ENCODE results near the gene TPMT.
"Not testable (repeated sequence)": the region's sequence is repeated elsewhere in the genome, so short reads cannot be mapped to it uniquely, and the experiment has no call there.

Gene TPMT

DNA sequence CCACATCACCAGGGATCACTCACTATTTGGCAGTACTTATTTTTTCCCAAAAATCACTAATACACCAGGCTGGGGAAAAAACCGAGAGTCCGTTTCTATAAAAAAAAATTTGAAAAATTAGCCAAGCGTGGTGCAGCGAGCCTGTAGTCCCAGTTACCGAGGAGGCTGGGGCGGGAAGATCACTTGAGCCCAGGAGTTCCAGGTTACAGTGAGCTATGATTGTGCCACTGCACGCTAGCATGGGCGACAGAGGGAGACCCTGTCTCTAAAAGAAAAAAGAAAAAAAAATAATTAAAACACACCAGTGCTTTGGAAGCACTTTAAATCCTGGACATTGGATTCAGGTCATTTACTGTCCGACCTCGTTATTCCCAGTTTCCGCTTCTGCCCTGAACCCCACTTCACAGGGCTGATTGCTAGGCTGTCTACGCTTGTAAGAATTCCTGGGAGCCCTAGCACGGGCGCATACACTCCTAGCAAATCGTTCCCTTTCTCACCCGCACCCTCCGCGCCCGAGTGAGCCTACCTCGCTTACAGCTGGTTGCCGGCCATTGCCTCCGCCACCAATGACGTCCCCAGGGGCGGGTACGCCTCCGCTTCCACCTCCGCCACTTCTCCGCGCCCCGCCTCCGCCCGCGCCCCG, at the start of gene TPMT:
TSS of gene TPMT (minus strand) at position 571 of the 643 bp plus-strand sequence. CDS start 5,950 bp downstream, outside the sequence.
- peak; percentile 99 for DNase-seq

GRCh38 chr6:18203786-18204185, 48.9 kb upstream of the TPMT start:
- DNase-seq, result no peak

DNA sequence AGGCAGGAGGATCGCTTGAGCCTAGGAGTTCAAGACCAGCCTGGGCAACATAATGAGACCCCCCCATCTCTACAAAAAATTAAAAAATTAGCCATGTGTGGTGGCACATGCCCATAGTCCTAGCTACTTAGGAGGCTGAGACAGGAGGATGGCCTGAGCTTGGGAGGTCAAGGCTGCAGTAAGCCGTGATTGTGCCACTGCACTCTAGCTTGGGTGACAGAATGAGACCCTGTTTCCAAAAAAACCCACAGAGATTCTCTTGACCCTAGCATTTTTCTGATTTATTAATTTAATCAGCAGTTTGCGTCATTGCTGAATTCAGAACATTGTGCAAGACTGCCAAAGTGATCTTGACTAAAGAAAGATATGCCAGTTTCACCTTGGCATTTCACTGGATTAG, 37.1 kb upstream of the TPMT start:
- no peak for DNase-seq

DNA sequence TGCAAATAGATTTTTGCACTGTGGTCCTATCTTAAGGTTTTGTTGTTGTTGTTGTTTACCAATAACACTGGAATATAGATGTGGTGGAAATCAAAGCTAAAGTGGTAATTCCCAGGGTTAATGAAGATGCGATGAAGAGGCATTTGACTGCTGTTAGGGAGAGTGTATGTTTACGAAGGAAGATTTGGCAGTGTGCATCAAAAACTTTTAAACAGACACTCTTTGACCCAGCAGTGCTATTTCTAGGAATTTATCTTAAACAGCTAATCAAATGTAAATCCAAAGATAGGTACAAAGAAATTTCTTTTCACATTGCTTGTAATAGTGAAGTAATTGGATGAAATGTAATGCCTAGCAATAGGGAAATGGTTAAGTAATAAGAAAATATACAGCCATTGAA, 34.3 kb upstream of the TPMT start:
- no peak for DNase-seq

DNA sequence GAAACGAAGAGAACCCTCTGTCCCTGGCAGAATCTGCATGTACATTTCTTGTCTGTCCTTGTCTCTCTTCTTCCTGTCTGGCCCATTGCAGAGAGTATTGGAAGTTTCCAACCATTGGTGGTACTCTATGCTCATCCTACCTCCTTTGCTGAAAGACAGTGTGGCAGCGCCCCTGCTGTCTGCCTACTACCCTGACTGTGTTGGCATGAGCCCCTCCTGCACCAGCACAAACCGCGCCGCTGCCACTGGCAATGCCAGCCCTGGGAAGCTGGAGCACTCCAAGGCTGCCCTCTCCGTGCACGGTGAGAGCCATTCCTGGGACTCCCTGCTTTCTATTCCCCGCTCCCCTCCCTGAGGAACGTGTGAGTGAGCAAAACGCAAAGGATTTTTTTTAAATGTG, 32.8 kb upstream of the TPMT start:
- no peak for DNase-seq

- DNase-seq, result peak; percentile 13
These were observed 31.8 kb upstream of the TPMT start for GRCh38 chr6:18186540-18187250.

DNA sequence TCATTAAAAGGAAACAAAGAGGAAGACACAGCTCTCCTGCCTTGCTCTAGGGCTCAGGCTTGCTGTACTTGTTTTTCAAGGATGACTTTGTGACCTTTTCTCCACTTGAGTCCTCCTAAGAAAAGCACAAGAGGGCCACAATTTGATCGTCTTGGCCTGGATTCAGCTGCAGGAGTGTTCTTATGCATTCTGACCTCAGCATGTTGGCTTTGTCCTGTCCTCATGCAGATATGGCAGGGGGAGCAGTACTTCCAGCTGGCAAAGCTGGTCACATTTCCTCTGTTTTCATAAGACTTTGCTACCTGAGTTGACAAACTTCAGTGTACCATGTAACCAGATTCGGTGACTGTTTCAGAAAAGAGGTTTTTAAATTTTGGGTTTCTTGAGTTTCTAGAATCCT, 31.2 kb upstream of the TPMT start:
- DNase-seq, result no peak

DNA sequence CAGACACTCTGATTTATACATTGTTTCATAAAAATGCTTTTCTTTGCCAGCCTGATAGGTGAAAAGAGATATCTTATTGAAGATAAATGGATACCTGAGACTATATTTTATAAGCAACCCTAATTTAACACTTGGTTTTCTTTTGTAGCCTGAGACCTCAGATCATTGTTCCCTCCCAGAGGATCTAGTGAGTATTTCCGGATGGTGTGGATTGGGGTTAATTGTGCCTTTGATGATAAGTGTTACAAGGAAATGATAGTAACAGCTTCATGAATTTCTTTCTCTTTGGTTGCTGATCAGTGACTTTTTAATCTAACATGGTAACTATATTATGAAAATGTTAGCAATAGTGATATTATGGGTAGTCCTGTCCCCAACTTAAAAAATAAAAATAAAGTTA, 30.7 kb upstream of the TPMT start:
- DNase-seq, result no peak

DNA sequence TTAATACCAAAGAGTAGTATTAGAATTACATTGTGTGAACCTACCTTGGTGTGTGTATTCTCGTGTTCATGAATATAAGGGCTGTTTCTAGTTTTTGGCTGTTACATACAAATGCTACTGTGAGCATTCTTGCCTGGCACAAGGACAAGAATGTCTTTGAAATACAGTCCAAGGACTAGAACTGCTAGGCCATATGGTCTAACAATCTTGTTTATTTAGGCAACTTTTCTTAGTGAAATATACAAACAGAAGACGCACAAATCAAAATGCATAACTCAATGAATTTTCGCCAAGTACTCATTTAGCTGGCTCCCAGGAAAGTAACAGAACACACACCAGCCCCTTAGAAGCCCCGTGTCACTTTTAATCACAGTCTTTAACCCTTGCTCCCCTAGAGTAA, 28.9 kb upstream of the TPMT start:
- DNase-seq, result no peak

DNA sequence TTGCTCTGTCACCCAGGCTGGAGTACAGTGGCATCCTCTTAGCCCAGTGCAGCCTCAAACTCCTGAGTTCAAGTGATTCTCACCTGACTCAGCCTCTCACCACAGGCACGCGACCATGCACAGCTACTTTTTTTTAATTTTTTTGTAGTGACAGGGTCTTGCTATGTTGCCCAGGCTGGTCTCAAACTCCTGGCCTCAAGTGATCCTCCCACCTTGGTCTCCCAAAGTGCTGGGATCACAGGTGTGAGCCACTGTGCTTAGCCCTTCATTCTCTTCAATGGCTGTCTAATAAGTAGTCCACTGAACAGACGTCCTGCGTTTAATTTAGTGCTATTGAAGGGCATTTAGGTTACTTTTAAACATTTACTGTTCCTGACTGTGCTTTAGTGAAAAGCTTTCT, 27.7 kb upstream of the TPMT start:
- no peak for DNase-seq

- DNase-seq, result no peak
These were observed 25.0 kb upstream of the TPMT start for GRCh38 chr6:18179770-18180356.

DNA sequence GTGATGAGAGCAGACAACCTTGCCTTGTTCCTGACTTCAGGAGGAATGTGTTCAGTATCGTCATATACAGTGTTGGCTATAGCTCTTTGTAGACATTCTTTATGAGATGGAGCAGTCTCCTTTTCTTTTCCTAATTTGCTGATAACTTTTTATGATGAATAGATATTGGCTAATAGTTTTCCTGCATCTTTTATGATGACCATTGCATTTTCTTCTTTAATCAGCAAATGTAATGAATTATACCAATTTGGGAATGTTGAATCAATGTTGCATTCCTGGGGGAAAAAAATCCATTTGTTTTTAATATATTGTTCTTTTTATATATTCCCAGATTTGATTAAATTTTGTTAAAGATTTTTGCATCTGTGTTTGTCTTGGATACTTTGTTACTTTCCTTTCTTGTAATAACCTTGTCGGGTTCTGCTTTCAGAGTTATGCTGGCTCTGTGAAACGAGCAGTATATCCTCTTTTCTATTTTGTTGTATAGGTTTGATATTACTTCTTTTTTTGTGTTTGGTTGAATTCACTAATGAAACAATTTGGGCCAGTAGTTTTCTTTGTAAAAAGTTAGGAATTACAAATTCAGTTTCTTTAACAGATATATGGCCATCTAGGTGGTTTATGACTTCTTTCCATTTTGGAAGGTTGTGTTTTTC, 24.2 kb upstream of the TPMT start:
- DNase-seq, result no peak

- DNase-seq, result no peak
These were observed 22.5 kb upstream of the TPMT start for GRCh38 chr6:18177286-18177965.

DNA sequence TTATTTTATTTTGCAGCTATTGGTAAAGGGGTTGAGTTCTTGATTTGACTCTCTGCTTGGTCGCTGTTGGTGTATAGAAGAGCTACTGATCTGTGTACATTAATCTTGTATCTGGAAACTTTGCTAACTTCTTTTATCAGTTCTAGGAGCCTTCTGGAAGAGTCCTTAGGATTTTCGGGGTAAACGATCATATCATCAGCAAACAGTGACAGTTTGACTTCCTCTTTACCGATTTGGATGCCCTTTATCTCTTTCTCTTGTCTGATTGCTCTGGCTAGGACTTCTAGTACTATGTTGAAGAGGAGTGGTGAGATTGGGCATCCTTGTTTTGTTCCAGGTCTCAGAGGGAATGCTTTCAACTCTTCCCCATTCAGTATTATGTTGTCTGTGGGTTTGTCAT, 21.3 kb upstream of the TPMT start:
- not testable (repeated sequence) for DNase-seq

- no peak for DNase-seq
These were observed 17.0 kb upstream of the TPMT start for GRCh38 chr6:18171871-18172270.

DNA sequence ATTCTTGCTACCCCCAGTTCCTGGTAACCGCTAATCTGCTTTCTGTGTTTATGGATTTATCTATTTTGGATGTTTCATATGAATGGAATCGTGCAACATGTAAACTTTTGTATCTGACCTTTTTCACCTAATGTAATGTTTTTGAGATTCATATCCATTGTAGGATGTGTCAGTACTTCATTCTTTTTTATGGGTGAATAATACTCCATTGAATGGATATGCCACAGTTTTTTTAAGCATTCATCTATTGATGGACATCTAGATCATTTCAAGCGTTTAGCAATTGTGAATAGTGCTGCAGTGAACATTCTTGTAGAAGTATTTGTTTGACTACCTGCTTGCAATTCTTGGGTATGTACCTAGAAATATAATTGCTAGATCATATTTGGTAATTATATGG, 13.4 kb upstream of the TPMT start:
- DNase-seq, result no peak

DNA sequence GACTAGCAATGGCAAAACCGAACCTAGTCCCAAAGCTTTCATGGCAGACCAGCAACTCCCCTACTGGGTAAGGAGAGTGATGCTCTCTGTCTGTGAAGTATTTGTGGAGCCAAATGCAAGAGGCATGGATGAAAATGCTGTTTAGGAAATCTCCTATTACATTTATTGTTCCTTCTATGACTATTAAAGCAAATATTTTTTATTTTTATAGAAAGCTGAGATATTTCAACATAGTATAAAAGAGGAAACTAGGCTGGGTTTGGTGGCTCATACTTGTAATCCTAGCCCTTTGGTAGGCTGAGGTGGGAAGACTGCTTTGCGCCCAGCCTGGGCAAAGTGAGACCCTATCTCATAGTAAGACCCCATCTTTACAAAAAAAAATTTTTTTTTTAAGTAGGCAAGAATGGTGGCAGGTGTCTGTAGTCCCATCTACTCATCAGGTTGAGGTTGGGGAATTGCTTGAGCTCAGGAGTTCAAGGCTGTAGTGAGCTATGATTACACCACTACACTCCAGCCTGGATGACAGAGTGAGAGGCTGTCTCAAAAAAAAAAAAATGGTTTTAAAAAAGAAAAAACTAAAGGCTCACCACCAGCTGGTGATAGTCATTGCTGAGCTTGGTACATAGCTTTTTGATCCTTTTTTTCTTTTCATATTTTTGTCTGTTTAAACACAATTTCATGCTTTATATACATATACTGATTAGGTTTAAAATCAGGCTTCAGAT, 11.6 kb upstream of the TPMT start:
- no peak for DNase-seq

- no peak for DNase-seq
These were observed 10.9 kb upstream of the TPMT start for GRCh38 chr6:18165751-18166150.

- peak; percentile 89 for DNase-seq
These were observed 7.5 kb upstream of the TPMT start for GRCh38 chr6:18162401-18162800.

DNA sequence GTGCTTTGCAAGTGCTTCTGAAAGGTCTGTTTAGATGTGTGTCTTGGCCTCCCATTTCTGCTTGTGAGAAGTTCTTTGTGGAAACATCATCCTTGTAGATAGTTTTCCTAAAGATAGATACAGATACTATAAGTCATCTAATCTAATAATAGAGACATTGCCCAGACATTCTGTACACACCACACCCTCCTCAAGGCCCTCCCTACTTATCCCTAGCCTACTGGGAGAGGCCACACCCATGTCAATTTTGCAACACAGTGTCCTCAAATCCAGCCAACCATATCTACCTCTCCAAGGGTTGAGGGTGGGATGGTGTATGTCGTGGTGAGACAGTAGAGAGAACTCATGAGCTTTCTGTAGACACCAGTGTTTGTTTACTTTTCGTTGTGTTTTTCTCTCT, 6.6 kb upstream of the TPMT start:
- DNase-seq, result no peak

GRCh38 chr6:18160911-18161310, 6.0 kb upstream of the TPMT start:
- no peak for DNase-seq

DNA sequence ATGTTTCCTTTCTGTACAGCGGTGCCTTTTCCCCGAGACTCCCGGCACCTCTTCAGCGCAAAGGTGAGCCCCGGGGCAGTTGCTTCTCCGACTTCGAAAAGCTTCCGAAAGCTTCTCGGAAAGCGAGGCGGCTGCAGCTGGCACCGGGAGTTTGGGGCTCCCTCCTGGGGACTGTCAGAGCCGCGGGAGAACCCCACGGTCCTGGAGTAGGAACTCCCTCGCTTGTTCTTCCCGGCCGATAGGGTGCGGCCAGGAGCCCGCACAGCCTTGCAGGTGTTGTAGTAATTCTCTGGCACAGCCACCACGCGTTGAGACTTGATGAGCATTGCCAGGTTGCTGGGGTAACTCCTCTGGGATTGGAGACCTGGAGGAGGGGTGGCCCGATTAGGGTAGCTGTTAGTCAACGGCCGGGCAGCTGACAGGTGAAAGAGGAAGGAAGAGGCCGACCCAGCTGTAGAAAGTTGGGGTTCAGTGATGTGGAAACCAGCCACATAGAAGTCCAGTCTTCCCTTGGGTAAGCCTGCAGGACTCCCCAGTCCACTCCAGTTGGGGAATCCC, 1.1 kb upstream of the TPMT start:
- DNase-seq, result peak; percentile 87
